ENCODE results near the gene CEP112. TPM values are rescaled to one million over a fixed set of nuclear protein-coding genes. Genes with fewer than 3 reads are reported as not detected.

Gene CEP112
- total and polyA plus RNA-seq, 2 donors (not counting 3 experiments of a cell fraction or from before 2014, with no cell fraction given), result 1.5 to 25.3 TPM

GRCh38 chr17:65900216-65900615, 291.7 kb downstream of the CEP112 start:
- FAIRE-seq (no peak), DNase-seq (ENCODE audit: low read depth, low spot score) (no peak)
- H3K4me2 ChIP-seq (ENCODE audit: insufficient read depth, low read length), result no peak overlapping the region
- no peaks in the 10 kb centered on the region for H3K27me3 ChIP-seq (ENCODE audit: control insufficient read depth in 2 of 2, insufficient read depth in 2 of 2, low read length in 2 of 2)
- H3K9me1 ChIP-seq (replicated peaks; ENCODE audit: control insufficient read depth, extremely low read depth, insufficient read depth, low read length), result no peaks in the 10 kb centered on the region
- CTCF ChIA-PET, result no interaction called here
- intact Hi-C loops (cut with micrococcal nuclease) (no loop called here), dilution Hi-C loops (cut with MboI; ENCODE audit: extremely low pct_ligation_motif_present, low sequenced_read_pairs) (no loop called here)
- H3K9ac ChIP-seq (replicated peaks; ENCODE audit: extremely low read depth, insufficient read depth, low read length), result no peak overlapping the region
- POLR2A ChIA-PET, result no interaction called here
- no peaks in the 10 kb centered on the region for H4K20me1 ChIP-seq (replicated peaks; ENCODE audit: control insufficient read depth, extremely low read depth, insufficient read depth, low read length)
- BruUV-seq (replicated peaks), result no TSS peak
- H3K4me3 ChIP-seq (replicated peaks in 1 of 3; ENCODE audit: insufficient read depth in 1 of 3, low read depth in 1 of 3, low read length in 3 of 3), result no peak overlapping the region
- H2AFZ ChIP-seq (ENCODE audit: low read depth, low read length), result no peak overlapping the region
- TF ChIP-seq EZH2 (IDR thresholded peaks at IDR 0.05; ENCODE audit: borderline replicate concordance, low read depth, low read length, severe bottlenecking) (no peak), POLR2AphosphoS5 (IDR thresholded peaks at IDR 0.05; ENCODE audit: insufficient read depth, low read depth, low read length) (no peak), POLR2A (IDR thresholded peaks at IDR 0.05; ENCODE audit: low read depth, low read length) (no peak), FOS (IDR thresholded peaks at IDR 0.05; ENCODE audit: borderline replicate concordance, insufficient read depth, low read length) (no peak), MYC (IDR thresholded peaks at IDR 0.05; ENCODE audit: low read depth, low read length) (no peak), MAX (IDR thresholded peaks at IDR 0.05; ENCODE audit: insufficient read depth, insufficient read length) (no peak), CTCF (IDR thresholded peaks at IDR 0.05; ENCODE audit: extremely low read depth in 1 of 2, insufficient read depth in 1 of 2, low read depth in 1 of 2, low read length in 2 of 2) (no peak), GATA2 (IDR thresholded peaks at IDR 0.05; ENCODE audit: insufficient read depth, insufficient read length, low read depth, low read length) (no peak), JUN (IDR thresholded peaks at IDR 0.05; ENCODE audit: borderline replicate concordance, insufficient read depth, insufficient read length, low read depth) (no peak)
- no peaks in the 10 kb centered on the region for H3K79me2 ChIP-seq (ENCODE audit: control insufficient read depth, insufficient read depth, low read length)
- no peaks in the 10 kb centered on the region for H3K9me3 ChIP-seq (replicated peaks; ENCODE audit: control insufficient read depth, insufficient read depth, low read length)
- H3K4me1 ChIP-seq (ENCODE audit: control insufficient read depth, extremely low read depth, insufficient read depth, low read length), result no peaks in the 10 kb centered on the region
- no peak overlapping the region for H3K27ac ChIP-seq (ENCODE audit: insufficient read depth, low read depth, low read length)
- no peaks in the 10 kb centered on the region for H3K36me3 ChIP-seq (ENCODE audit: control insufficient read depth in 2 of 2, extremely low read depth in 1 of 2, insufficient read depth in 2 of 2, low read length in 2 of 2)

Measured in endothelial cell of umbilical vein (primary cell).